GM21423 (cell line): ENCODE data around the gene HDAC4.
"Not testable (repeated sequence)": the region's sequence is repeated elsewhere in the genome, so short reads cannot be mapped to it uniquely, and the experiment has no call there.

Experiments used
- ATAC-seq: cut with Tn5 transposase; IDR thresholded peaks from one replicate; pipeline ENCODE4 v1.9.1; 2021; ENCODE audit warnings: mild to moderate bottlenecking, moderate library complexity; ENCODE audit not compliant: unreplicated experiment

The HDAC4 gene

GRCh38 chr2:239180526-239181073, 220.2 kb downstream of the HDAC4 start:
- no peak for ATAC-seq

GRCh38 chr2:239179851-239180371, 220.9 kb downstream of the HDAC4 start:
- ATAC-seq, result no peak

GRCh38 chr2:239178954-239179353, 221.9 kb downstream of the HDAC4 start:
- no peak for ATAC-seq

GRCh38 chr2:239178484-239178883, 222.3 kb downstream of the HDAC4 start:
- ATAC-seq, result no peak

GRCh38 chr2:239177908-239178307, 222.9 kb downstream of the HDAC4 start:
- ATAC-seq, result no peak

GRCh38 chr2:239177325-239177724, 223.5 kb downstream of the HDAC4 start:
- no peak for ATAC-seq

- ATAC-seq, result not testable (repeated sequence)
These were observed 224.5 kb downstream of the HDAC4 start for GRCh38 chr2:239176138-239176803.

GRCh38 chr2:239175181-239175580, 225.6 kb downstream of the HDAC4 start:
- no peak for ATAC-seq

GRCh38 chr2:239173301-239173700, 227.5 kb downstream of the HDAC4 start:
- no peak for ATAC-seq

GRCh38 chr2:239171643-239172042, 229.2 kb downstream of the HDAC4 start:
- no peak for ATAC-seq

GRCh38 chr2:239169311-239170048, 231.3 kb downstream of the HDAC4 start:
- no peak for ATAC-seq

- no peak for ATAC-seq
These were observed 232.2 kb downstream of the HDAC4 start for GRCh38 chr2:239168575-239168974.

- ATAC-seq, result no peak
These were observed 232.9 kb downstream of the HDAC4 start for GRCh38 chr2:239167766-239168444.

- no peak for ATAC-seq
These were observed 233.7 kb downstream of the HDAC4 start for GRCh38 chr2:239167011-239167673.

GRCh38 chr2:239166201-239166834, 234.5 kb downstream of the HDAC4 start:
- ATAC-seq, result no peak

GRCh38 chr2:239165206-239165831, 235.5 kb downstream of the HDAC4 start:
- ATAC-seq, result no peak

GRCh38 chr2:239164335-239164871, 236.4 kb downstream of the HDAC4 start:
- no peak for ATAC-seq

- no peak for ATAC-seq
These were observed 237.0 kb downstream of the HDAC4 start for GRCh38 chr2:239163688-239164334.
